Choroid plexus epithelial cell (primary cell): Measurements from ENCODE around the gene TBRG4.

Experiments used
- DNase-seq: peaks from one replicate; pipeline ENCODE4 v3.0.0-alpha.2; 2010; ENCODE audit warnings: low read depth
- H3K4me3 ChIP-seq: 2 replicates; pipeline ENCODE4 v1.5.1; 2011; ENCODE audit warnings: low read depth, mild to moderate bottlenecking, control low read depth, low read length, moderate library complexity
- CTCF ChIP-seq: conservative IDR thresholded peaks from 2 replicates; pipeline ENCODE4 v1.5.1; 2011; ENCODE audit warnings: low read depth, mild to moderate bottlenecking, control low read depth, inconsistent platforms, low read length, moderate library complexity

The TBRG4 gene

GRCh38 chr7:45080265-45080957, 31.1 kb downstream of the TBRG4 start:
- TF ChIP-seq CTCF, result no peak
- H3K4me3 ChIP-seq, result no peak overlapping the region
- DNase-seq, result no peak

GRCh38 chr7:45078125-45078681, 33.3 kb downstream of the TBRG4 start:
- no peak for TF ChIP-seq CTCF
- no peak for DNase-seq
- H3K4me3 ChIP-seq, result no peak overlapping the region

GRCh38 chr7:45077579-45077978, 33.9 kb downstream of the TBRG4 start:
- no peak overlapping the region for H3K4me3 ChIP-seq
- DNase-seq, result no peak
- TF ChIP-seq CTCF, result no peak

- DNase-seq, result no peak
- no peak for TF ChIP-seq CTCF
- no peak overlapping the region for H3K4me3 ChIP-seq
Observed at GRCh38 chr7:45076946-45077345, 34.6 kb downstream of the TBRG4 start.

- DNase-seq, result no peak
- no peak for TF ChIP-seq CTCF
- H3K4me3 ChIP-seq, result no peak overlapping the region
Observed at GRCh38 chr7:45075871-45076796, 35.4 kb downstream of the TBRG4 start.

GRCh38 chr7:45075355-45075644, 36.2 kb downstream of the TBRG4 start:
- TF ChIP-seq CTCF, result no peak
- H3K4me3 ChIP-seq, result no peak overlapping the region
- DNase-seq, result no peak
